Trophoblast cell (in vitro differentiated cells and primary cell): Measurements from ENCODE around the gene FGFBP1.

Source experiments
- DNase-seq, 2 donors: peaks; one replicate each; pipeline ENCODE4 v3.0.0-alpha.2; 2016
- H2AFZ ChIP-seq: 2 replicates; pipeline ENCODE4 v1.6.1; 2013; ENCODE audit warnings: low read length, moderate library complexity, mild to moderate bottlenecking; ENCODE audit not compliant: insufficient read depth, poor library complexity
- H2AK5ac ChIP-seq: 2 replicates; pipeline ENCODE4 v1.6.1; 2013; ENCODE audit warnings: mild to moderate bottlenecking, low read length
- H2BK120ac ChIP-seq: 2 replicates; pipeline ENCODE4 v1.6.1; 2013; ENCODE audit warnings: low read length, mild to moderate bottlenecking, moderate library complexity; ENCODE audit not compliant: insufficient read depth, poor library complexity
- H2BK12ac ChIP-seq: 2 replicates; pipeline ENCODE4 v1.6.1; 2013; ENCODE audit warnings: mild to moderate bottlenecking, low read length, moderate library complexity
- H2BK5ac ChIP-seq: 2 replicates; pipeline ENCODE4 v1.6.1; 2013; ENCODE audit warnings: low read length, low read depth, moderate library complexity, mild to moderate bottlenecking; ENCODE audit not compliant: poor library complexity
- H3K14ac ChIP-seq: 2 replicates; pipeline ENCODE4 v1.6.1; 2013; ENCODE audit warnings: mild to moderate bottlenecking, low read length
- H3K18ac ChIP-seq: 2 replicates; pipeline ENCODE4 v1.6.1; 2013; ENCODE audit warnings: mild to moderate bottlenecking, low read length
- H3K23ac ChIP-seq: 2 replicates; pipeline ENCODE4 v1.6.1; 2013; ENCODE audit warnings: low read length
- H3K27ac ChIP-seq: 2 replicates; pipeline ENCODE4 v1.5.1; 2013; ENCODE audit warnings: low read depth, mild to moderate bottlenecking, inconsistent platforms, low read length, moderate library complexity
- H3K27me3 ChIP-seq: 2 replicates; pipeline ENCODE4 v1.6.1; 2013; ENCODE audit warnings: inconsistent platforms, mild to moderate bottlenecking, low read length, moderate library complexity; ENCODE audit not compliant: insufficient read depth
- H3K36me3 ChIP-seq, 2 experiments: 1 replicate in 1 of 2; 2 replicates in 1 of 2; pipeline ENCODE4 v1.6.1; 2013; ENCODE audit warnings: low read length in 2 of 2, mild to moderate bottlenecking in 2 of 2, moderate library complexity in 1 of 2; ENCODE audit not compliant: insufficient read depth in 2 of 2, control insufficient read depth in 1 of 2
- H3K4ac ChIP-seq: 2 replicates; pipeline ENCODE4 v1.6.1; 2013; ENCODE audit warnings: low read depth, mild to moderate bottlenecking, low read length, moderate library complexity
- H3K4me1 ChIP-seq, 2 experiments: 1 replicate in 1 of 2; 2 replicates in 1 of 2; pipeline ENCODE4 v1.6.1; 2013; ENCODE audit warnings: low read length in 2 of 2, mild to moderate bottlenecking in 2 of 2, moderate library complexity in 1 of 2; ENCODE audit not compliant: insufficient read depth in 2 of 2, control insufficient read depth in 1 of 2
- H3K4me2 ChIP-seq: 2 replicates; pipeline ENCODE4 v1.6.1; 2013; ENCODE audit warnings: inconsistent platforms, mild to moderate bottlenecking, low read length, moderate library complexity
- H3K4me3 ChIP-seq: 2 replicates; pipeline ENCODE4 v1.5.1; 2013; ENCODE audit warnings: mild to moderate bottlenecking, low read depth, low read length, inconsistent platforms
- H3K79me1 ChIP-seq: one replicate; pipeline ENCODE4 v1.6.1; 2013; ENCODE audit warnings: low read length
- H3K79me2 ChIP-seq: 2 replicates; pipeline ENCODE4 v1.6.1; 2013; ENCODE audit warnings: low read length, mild to moderate bottlenecking; ENCODE audit not compliant: control insufficient read depth, insufficient read depth, poor library complexity
- H3K9ac ChIP-seq: 2 replicates; pipeline ENCODE4 v1.6.1; 2013; ENCODE audit warnings: mild to moderate bottlenecking, low read length
- H3K9me3 ChIP-seq: 2 replicates; pipeline ENCODE4 v1.6.1; 2013; ENCODE audit warnings: low read depth, mild to moderate bottlenecking, control low read depth, inconsistent platforms, low read length; ENCODE audit not compliant: insufficient read depth
- H4K12ac ChIP-seq: 2 replicates; pipeline ENCODE4 v1.6.1; 2013; ENCODE audit warnings: low read depth, mild to moderate bottlenecking, low read length, moderate library complexity
- H4K8ac ChIP-seq: 2 replicates; pipeline ENCODE4 v1.6.1; 2013; ENCODE audit warnings: low read depth, mild to moderate bottlenecking, low read length, moderate library complexity
- H4K91ac ChIP-seq: one replicate; pipeline ENCODE4 v1.6.1; 2013; ENCODE audit warnings: low read depth, mild to moderate bottlenecking, low read length, moderate library complexity
- WGBS: extraction: QIAGEN DNeasy Blood & Tissue Kit; methylation state at CpG from one replicate; pipeline ENCODE4 v1.1.7; 2013; ENCODE audit warnings: missing lambda C conversion rate; ENCODE audit not compliant: insufficient read length, insufficient coverage; ENCODE audit errors: extremely low coverage; 5-methylcytosine and 5-hydroxymethylcytosine counted together

Gene FGFBP1

DNA sequence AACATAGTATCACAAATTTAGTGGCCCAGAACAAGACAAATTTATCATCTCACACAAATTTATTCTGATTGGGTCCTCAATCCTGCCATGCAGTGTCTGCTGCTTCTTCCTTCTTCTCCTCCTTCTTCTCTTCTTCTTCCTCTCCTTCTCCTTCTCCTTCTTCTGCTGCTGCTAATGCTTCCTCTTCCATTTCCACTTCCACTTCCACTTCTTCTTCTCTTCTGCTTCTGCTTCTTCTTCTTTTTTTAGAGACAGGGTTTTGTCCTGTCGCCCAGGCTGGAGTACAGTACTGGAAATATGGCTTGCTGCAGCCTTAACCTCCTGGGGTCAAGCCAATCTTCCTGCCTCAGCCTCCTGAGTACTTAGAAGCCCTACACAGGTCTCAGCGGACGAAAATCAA lies 37.5 kb downstream of the FGFBP1 start:
- no peak for DNase-seq
- Histone ChIP-seq H3K9me3 (no peaks in the 10 kb centered on the region), H3K4me1 (peaks cover under 1 to 3% of the 10 kb centered on the region in 2 experiments), H3K9ac (no peak overlapping the region), H3K27me3 (no peaks in the 10 kb centered on the region), H4K12ac (no peak overlapping the region), H3K79me2 (no peaks in the 10 kb centered on the region), H3K14ac (no peak overlapping the region), H2AFZ (no peak overlapping the region), H2BK12ac (no peak overlapping the region), H4K91ac (no peak overlapping the region), H4K8ac (no peak overlapping the region), H3K27ac (no peak overlapping the region), H3K4me2 (no peak overlapping the region), H3K18ac (no peak overlapping the region), H2BK5ac (no peak overlapping the region), H3K4me3 (no peak overlapping the region), H2AK5ac (no peak overlapping the region), H3K4ac (no peak overlapping the region), H3K36me3 (no peaks in the 10 kb centered on the region), H3K23ac (no peak overlapping the region), H2BK120ac (no peak overlapping the region), H3K79me1 (no peaks in the 10 kb centered on the region)
- no CpG with 5 or more reads among the region's 3 CpGs for WGBS

DNA sequence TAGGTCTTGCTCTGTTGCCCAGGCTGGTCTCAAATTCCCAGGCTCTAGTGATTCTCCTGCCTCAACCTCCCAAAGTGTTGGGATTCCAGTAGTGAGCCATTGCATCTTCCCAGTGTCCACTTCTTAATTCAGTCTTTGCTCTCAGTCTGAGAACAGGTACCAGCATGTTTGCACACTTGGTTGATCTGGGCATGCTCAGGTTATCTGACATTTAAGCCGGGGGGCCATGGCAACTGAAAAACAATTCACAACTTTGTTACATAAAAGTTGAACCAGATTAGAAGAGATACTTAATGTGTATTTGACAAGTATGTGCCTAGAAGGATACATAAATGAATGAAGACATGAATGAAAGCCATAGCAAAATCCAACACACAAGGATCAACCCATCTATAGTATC lies 39.0 kb downstream of the FGFBP1 start:
- no peaks in the 10 kb centered on the region for H3K27me3 ChIP-seq

DNA sequence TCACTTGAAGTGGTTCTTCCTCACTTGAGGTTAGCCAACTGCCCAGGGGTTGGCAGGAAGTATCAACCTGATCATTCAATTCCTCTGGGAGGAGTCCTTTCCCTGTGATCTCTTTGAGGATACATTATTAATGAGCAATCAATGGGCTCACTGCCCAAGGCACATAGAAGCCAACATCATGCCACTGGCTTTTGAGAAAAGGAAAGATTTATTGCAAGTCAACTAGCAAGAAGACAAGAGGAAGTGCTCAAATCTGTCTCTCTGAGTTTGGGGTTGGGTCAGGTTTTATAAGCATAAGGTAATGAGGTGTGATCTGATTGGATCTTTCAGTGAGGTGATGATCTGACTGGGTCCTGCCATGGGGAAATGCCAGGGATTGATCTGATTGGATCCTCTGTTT lies 39.6 kb downstream of the FGFBP1 start:
- H3K9ac ChIP-seq: no peak overlapping the region
- no peaks in the 10 kb centered on the region for H3K36me3 ChIP-seq
- no peak overlapping the region for H2BK120ac ChIP-seq
- H2AK5ac ChIP-seq: no peak overlapping the region
- no peak overlapping the region for H2BK12ac ChIP-seq
- H3K14ac ChIP-seq: no peak overlapping the region
- H3K79me2 ChIP-seq: no peaks in the 10 kb centered on the region
- no peak overlapping the region for H3K4me2 ChIP-seq
- no peak overlapping the region for H3K4ac ChIP-seq
- no peak overlapping the region for H2BK5ac ChIP-seq
- H4K8ac ChIP-seq: no peak overlapping the region
- H3K23ac ChIP-seq: no peak overlapping the region
- H3K4me3 ChIP-seq: no peak overlapping the region
- no peak overlapping the region for H3K27ac ChIP-seq
- no peaks in the 10 kb centered on the region for H3K79me1 ChIP-seq
- no peaks in the 10 kb centered on the region for H3K27me3 ChIP-seq
- DNase-seq: no peak
- no peak overlapping the region for H2AFZ ChIP-seq
- H4K91ac ChIP-seq: no peak overlapping the region
- H4K12ac ChIP-seq: no peak overlapping the region
- no peaks in the 10 kb centered on the region for H3K9me3 ChIP-seq
- H3K4me1 ChIP-seq: peaks cover 0 to 2% of the 10 kb centered on the region in 2 experiments
- H3K18ac ChIP-seq: no peak overlapping the region

More for the DNA sequence above, 39.0 kb downstream of the FGFBP1 start:
- peak; percentile 62 to 86 for DNase-seq
- Histone ChIP-seq H2AFZ (no peak overlapping the region), H2BK120ac (no peak overlapping the region), H3K4me1 (no peaks in the 10 kb centered on the region), H4K8ac (no peak overlapping the region), H2BK12ac (no peak overlapping the region), H4K12ac (no peak overlapping the region), H3K27ac (no peak overlapping the region), H3K18ac (no peak overlapping the region), H3K14ac (no peak overlapping the region), H3K79me2 (no peaks in the 10 kb centered on the region), H2AK5ac (no peak overlapping the region), H3K36me3 (no peaks in the 10 kb centered on the region), H3K23ac (no peak overlapping the region), H3K9me3 (no peaks in the 10 kb centered on the region), H3K9ac (no peak overlapping the region), H3K79me1 (no peaks in the 10 kb centered on the region), H3K4me3 (no peak overlapping the region), H4K91ac (no peak overlapping the region), H3K4me2 (no peak overlapping the region), H2BK5ac (no peak overlapping the region), H3K4ac (no peak overlapping the region)
- WGBS: no CpG with 5 or more reads among the region's 1 CpG

DNA sequence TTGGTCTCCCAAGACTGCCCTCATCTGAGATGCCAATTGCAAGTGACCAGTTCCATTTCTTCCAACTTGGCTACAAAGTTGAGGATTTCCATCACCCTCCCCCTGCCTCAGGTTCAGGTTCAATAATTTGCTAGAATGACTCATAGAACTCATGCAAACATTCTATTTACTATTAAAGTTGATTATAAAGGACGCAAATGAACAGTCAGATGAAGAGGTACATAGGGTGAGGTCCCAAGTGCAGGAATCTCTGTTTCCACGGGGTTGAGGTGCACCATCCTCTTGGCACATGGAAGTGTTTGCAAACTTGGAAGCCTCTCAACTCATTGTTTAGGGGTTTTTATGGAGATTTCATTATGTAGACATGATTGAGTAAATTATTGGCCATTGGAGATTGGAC lies 41.0 kb downstream of the FGFBP1 start:
- Histone ChIP-seq H4K91ac (no peak overlapping the region), H3K4ac (no peak overlapping the region), H3K18ac (no peak overlapping the region), H3K27me3 (no peaks in the 10 kb centered on the region), H3K4me2 (no peak overlapping the region), H3K36me3 (no peaks in the 10 kb centered on the region), H2BK120ac (no peak overlapping the region), H2AK5ac (no peak overlapping the region), H3K4me3 (no peak overlapping the region), H3K4me1 (peaks cover 0 to 2% of the 10 kb centered on the region in 2 experiments), H2BK5ac (no peak overlapping the region), H3K79me1 (no peaks in the 10 kb centered on the region), H2AFZ (no peak overlapping the region), H3K14ac (no peak overlapping the region), H2BK12ac (no peak overlapping the region), H3K27ac (no peak overlapping the region), H4K12ac (no peak overlapping the region), H4K8ac (no peak overlapping the region), H3K23ac (no peak overlapping the region), H3K9me3 (no peaks in the 10 kb centered on the region), H3K79me2 (no peaks in the 10 kb centered on the region), H3K9ac (no peak overlapping the region)
- DNase-seq: no peak
- WGBS: no CpG with 5 or more reads among the region's 2 CpGs
